GM19463 (cell line): ENCODE results near the gene RALGPS2.

Experiments
- ATAC-seq: cut with Tn5 transposase; IDR thresholded peaks from one replicate; pipeline ENCODE4 v1.9.1; 2021; ENCODE audit warnings: mild to moderate bottlenecking, moderate library complexity; ENCODE audit not compliant: unreplicated experiment

RALGPS2 gene

GRCh38 chr1:178862864-178863263, 137.8 kb downstream of the RALGPS2 start:
- ATAC-seq: no peak

- no peak for ATAC-seq
Observed at GRCh38 chr1:178864326-178864725, 139.3 kb downstream of the RALGPS2 start.

GRCh38 chr1:178867670-178868069, 142.6 kb downstream of the RALGPS2 start:
- no peak for ATAC-seq

GRCh38 chr1:178868706-178869105, 143.7 kb downstream of the RALGPS2 start:
- no peak for ATAC-seq

GRCh38 chr1:178869119-178869697, 144.2 kb downstream of the RALGPS2 start:
- no peak for ATAC-seq

- ATAC-seq: no peak
Observed at GRCh38 chr1:178870221-178870620, 145.2 kb downstream of the RALGPS2 start.

GRCh38 chr1:178870944-178871343, 145.9 kb downstream of the RALGPS2 start, which contains the start of gene ANGPTL1:
Gene ANGPTL1, minus strand, starts transcription at chr1:178871077. Its CDS starts 5,301 bp downstream, at chr1:178865776.
- ATAC-seq: no peak

GRCh38 chr1:178871551-178872320, 146.7 kb downstream of the RALGPS2 start:
- peak; percentile 39 for ATAC-seq

GRCh38 chr1:178874966-178875365, 149.9 kb downstream of the RALGPS2 start:
- no peak for ATAC-seq

GRCh38 chr1:178875936-178876335, 150.9 kb downstream of the RALGPS2 start:
- ATAC-seq: no peak

- no peak for ATAC-seq
Observed at GRCh38 chr1:178877896-178878295, 152.9 kb downstream of the RALGPS2 start.

GRCh38 chr1:178881950-178882349, 156.9 kb downstream of the RALGPS2 start:
- ATAC-seq: no peak

GRCh38 chr1:178885869-178886268, 160.8 kb downstream of the RALGPS2 start:
- ATAC-seq: no peak

- ATAC-seq: no peak
Observed at GRCh38 chr1:178886551-178886950, 161.5 kb downstream of the RALGPS2 start.

- ATAC-seq: no peak
Observed at GRCh38 chr1:178895928-178896327, 170.9 kb downstream of the RALGPS2 start.

GRCh38 chr1:178898401-178898800, 173.4 kb downstream of the RALGPS2 start:
- ATAC-seq: no peak

GRCh38 chr1:178899402-178899801, 174.4 kb downstream of the RALGPS2 start:
- no peak for ATAC-seq

- ATAC-seq: no peak
Observed at GRCh38 chr1:178901482-178902125, 176.6 kb downstream of the RALGPS2 start.

- ATAC-seq: no peak
Observed at GRCh38 chr1:178908358-178908757, 183.3 kb downstream of the RALGPS2 start.

- no peak for ATAC-seq
Observed at GRCh38 chr1:178910023-178910422, 185.0 kb downstream of the RALGPS2 start.

- no peak for ATAC-seq
Observed at GRCh38 chr1:178912597-178912996, 187.6 kb downstream of the RALGPS2 start.
